Left renal cortex interstitium (tissue), 4 donors: ENCODE measurements around the gene MAGEB17. TPM values are rescaled to one million over a fixed set of nuclear protein-coding genes. Genes with fewer than 3 reads are reported as not detected.

Experiments
- DNase-seq, 4 donors: peaks; one replicate each; pipeline ENCODE4 v3.0.0-alpha.2; 2013; ENCODE audit warnings: low read depth in 4 of 4, low spot score in 2 of 4, missing footprints in 1 of 4
- polyA plus RNA-seq, 4 donors: library from polyadenylated mRNA; unstranded; fragments of 120-200 nt; gene quantifications; one replicate each; pipeline ENCODE4 v1.2.1, GENCODE V29; 2013; ENCODE audit not compliant: insufficient read length in 4 of 4

MAGEB17 gene
- polyA plus RNA-seq, 4 donors, result 0.13 to 0.25 TPM; not detected in 2

DNA sequence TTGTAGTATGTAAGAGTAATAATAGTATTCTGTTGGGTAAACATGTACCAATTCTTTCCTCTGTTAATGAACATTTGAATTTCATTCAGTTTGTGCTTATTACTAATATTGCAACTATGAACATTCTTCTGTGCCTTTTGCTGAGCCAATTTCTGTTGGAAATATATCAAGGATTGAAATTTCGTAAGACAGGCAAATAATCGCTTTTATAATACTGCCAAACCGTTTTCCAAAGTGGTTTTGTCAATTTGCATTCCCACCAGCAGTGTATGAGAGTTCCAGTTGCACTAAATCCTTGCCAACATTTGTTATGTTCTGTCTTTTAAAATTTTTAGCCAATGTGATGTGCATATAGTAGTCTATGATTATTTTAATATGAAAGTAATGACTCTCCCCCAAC, 38.6 kb downstream of the MAGEB17 start:
- no peak for DNase-seq

DNA sequence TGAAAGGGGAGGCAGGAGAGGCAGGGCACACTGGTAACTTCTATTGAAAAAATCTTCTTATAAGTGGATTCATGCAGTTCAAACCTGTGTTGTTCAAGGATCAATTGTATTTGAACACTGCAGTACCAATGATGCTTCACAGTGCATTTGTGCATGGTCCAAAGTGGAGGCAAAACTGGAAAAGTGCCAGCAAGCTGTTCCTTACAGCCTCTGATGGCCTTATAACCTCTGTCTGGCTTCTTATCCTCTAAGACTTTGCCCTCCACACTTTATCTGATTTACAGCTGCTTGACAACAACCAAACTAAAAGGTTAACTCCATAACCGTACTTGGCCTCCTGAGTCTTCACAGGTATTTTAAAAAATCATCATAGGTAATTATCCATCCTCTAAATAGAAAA, 40.4 kb downstream of the MAGEB17 start:
- DNase-seq, result no peak

- no peak for DNase-seq
Measured at GRCh38 chrX:16208601-16209000, 41.3 kb downstream of the MAGEB17 start.

DNA sequence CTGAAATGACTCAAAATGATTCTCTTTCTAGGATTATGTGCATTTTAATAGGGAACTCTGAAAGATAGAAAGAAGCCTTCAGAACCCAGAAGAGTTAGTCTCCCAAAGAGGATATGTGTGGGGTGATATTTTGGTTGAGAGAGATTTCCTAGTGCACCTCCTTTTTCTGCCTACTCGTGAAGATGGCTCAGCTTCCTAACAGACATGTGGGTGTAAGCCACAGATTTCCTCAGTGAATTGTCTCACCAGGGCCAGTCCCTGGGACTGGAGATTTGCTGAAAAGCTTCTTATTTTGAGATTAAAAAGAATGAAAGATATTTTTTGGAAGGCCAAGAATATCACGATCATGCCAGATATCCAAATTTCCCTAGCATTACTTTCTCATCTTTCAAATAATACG, 42.8 kb downstream of the MAGEB17 start:
- DNase-seq, result no peak

- no peak for DNase-seq
Measured at GRCh38 chrX:16212024-16212423, 44.7 kb downstream of the MAGEB17 start.

DNA sequence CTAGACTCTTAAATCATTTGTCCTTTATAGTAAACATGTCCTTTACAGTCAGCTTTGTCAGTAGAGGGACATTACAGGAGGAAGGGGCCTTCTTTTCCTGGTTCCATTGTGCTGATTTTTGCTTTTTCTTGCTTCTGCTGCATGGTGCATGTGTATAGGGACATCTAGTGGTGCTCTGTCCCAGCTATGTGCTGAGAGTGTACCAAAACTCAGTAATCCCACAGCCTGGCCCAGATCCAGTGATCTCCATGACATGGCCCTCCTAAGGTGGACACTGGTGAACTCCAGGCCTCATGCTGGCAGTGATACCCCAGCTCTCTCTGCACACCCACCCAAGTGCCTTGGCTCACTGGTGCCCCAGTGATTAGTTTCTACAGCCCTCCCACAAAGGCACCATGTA, 45.2 kb downstream of the MAGEB17 start:
- no peak for DNase-seq

GRCh38 chrX:16213961-16214360, 46.7 kb downstream of the MAGEB17 start:
- DNase-seq, result no peak

- DNase-seq, result no peak
Measured at GRCh38 chrX:16215660-16216059, 48.4 kb downstream of the MAGEB17 start.

Other genes with a start within 250 kb of the MAGEB17 start
- under 1 TPM; 0.13 to 0.34 (median 0.31) TPM for gene GRPR, start 43.9 kb upstream of the MAGEB17 start, polyA plus RNA-seq